CD4-positive, alpha-beta T cell treated with Interleukin-6 at 100 ng/mL for 8 hours (primary cell): Measurements from ENCODE around the gene ADRM1.

Source experiments
- DNase-seq: peaks from one replicate; pipeline ENCODE4 v3.0.0-alpha.2; 2020; ENCODE audit warnings: mixed read lengths, low spot score

The ADRM1 gene

GRCh38 chr20:62311832-62312661 is 9.2 kb downstream of the ADRM1 start:
- no peak for DNase-seq

DNA sequence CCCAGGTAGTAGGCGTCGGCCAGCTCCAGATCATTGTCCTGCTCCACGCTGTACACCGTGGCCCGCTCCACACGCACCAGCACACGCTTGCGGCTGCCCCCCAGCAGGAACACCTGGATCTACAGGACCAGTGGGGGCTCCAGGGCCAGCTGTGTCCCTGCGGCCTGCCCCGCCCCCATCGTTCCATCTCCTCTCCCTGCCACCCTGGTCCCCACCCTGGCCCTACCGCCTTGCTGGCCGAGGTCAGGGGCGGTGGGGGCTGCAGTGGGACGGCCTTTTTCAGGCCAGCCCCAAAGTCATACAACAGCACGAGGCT is 9.8 kb downstream of the ADRM1 start:
- DNase-seq = no peak

GRCh38 chr20:62313021-62313420 is 10.2 kb downstream of the ADRM1 start:
- DNase-seq = no peak

GRCh38 chr20:62313460-62314338 is 10.9 kb downstream of the ADRM1 start:
- DNase-seq = no peak

GRCh38 chr20:62314339-62314638 is 11.5 kb downstream of the ADRM1 start:
- DNase-seq = no peak

DNA sequence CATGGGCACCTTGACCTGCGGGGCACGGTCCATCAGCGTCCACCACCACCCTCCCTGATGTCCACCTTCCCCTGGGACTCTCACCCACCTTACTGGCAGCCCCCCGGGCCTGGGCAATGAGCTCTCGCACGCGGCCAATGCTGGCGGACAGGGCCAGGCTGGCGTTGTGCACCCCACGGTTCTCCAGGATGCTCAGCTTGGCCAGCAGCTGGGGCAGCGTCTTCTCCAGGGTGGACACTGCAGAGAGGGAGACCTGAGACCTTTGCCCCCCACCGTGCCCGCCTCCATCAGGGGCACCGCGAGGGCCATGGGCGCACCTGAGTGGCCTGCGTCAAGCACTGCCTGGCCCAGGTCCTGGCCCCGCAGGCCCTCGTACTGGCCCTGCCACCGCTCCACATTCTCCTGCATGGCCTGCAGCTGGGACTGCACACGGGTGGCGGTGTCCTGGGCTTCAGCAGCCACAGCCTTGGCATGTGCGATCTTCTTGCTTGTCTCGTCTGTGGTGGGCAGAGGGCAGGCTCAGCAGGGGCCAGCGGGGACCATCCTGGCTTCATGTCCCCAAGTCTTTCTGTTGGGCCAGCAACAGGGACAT is 12.0 kb downstream of the ADRM1 start:
- DNase-seq = no peak

DNA sequence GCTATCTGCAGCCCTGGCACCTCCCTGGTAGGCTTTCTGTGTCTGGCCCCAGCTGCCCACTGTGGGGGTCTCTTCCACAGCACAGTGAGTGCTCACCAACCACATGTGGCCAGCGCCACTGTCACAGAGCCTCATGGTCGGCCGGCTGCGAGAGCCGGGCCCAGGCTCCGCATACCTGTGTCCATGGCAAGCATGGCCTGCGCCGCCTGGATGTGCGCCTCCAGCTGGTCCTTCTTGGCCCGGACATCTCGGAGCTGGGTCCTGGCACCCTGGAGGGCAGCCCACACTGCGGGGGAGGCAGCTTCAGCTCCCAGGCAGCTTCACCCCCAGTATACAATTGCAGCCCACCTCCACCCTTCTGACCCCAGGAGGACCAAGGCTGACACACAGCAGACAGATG is 13.0 kb downstream of the ADRM1 start:
- DNase-seq = no peak

- no peak for DNase-seq
Measured at GRCh38 chr20:62316331-62317166, 13.8 kb downstream of the ADRM1 start.

GRCh38 chr20:62317167-62317655 is 14.4 kb downstream of the ADRM1 start:
- no peak for DNase-seq

DNA sequence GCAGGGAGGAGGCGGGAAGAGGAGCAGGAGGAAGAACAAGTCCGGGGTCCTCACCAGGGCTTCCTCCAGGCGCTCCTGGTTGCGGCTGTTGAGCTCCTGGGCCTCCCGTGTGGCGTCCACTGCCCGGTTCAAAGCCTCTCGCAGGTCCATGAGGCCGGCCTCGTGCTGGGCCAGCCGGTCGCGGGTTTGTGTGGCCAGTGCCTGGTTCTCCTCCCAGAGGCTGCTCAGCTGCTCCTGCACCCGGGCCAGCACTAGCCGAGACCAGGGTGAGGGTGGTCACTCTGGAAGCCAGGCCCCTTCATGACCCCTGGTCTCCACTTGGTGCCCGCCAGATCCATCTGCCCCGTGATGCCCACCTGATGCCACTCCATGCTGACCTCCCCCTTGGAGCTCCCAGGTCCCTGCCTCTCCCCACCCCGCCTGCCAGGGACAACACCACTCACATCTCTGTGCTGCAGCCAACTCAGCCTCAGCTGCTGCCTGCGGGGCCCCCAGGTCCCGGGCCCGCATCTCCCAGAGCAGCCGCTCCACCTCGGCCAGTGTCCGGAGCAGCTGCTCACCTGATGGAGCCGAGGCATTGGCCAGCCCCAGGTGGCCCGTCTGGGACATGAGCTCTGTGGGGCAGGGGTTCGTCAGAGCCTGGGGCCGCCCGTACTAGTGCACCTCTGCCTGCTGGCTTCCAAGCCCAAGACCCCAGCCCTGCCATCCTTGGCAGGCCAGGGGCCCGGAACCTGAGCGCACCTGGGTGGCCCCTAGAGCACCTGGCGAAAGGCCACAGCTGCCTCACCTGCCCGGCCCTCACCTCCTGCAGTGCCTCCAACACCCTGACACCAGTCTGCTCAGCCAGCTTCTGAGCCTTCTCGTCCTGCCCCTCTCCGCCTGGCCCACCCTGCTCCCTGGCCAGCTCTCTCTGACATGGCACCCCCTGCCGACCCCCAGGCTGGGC is 15.9 kb downstream of the ADRM1 start:
- no peak for DNase-seq

DNA sequence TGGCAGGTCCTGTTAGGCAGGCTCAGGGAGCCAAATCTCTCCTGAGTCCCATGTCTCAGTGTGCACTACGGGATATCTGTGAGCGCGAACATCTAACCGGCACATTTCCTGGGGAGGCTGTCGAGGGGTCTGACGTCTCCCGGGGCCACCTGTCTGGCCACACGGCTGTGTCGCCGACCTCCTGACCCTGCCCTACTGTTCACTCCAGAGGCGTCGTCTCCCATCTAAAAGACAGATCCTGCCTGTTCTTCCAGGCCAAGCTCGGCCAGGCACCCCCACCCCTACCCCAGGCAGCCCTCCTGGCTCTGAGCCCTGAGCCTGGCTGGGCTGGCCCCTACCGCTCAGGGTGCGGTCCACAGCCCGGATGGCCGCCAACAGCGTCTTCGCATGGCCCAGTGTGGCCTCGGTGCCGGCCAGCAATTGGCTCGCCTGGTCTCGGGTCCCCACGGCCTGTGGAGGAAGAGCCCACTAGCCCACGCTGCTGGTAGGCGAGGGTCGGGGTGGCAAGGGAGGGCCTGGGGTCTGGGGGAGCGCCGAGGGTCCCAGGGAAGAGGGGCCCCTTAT is 16.6 kb downstream of the ADRM1 start:
- DNase-seq = no peak

- DNase-seq = no peak
Measured at GRCh38 chr20:62320581-62321354, 18.0 kb downstream of the ADRM1 start.

DNA sequence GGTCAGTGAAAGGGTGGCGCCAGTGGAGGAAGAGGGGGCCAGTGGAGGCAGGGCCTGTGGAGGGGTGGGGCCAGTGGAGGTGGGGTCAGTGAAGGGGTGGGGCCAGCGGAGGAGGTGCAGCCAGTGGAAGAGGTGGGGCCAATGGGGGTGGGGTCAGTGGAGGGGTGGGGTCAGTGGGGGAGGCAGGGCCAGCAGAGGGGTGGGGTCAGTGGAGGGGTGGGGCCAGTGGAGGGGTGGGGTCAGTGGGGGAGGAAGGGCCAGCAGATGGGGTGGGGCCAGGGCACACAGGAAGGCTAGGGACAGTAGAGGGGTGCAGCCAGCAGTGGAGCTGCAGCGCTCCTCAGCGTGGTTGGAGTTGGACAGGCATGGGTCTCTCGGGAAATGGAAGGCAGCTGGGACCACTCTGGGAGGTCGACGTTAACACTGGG is 18.7 kb downstream of the ADRM1 start:
- no peak for DNase-seq

DNA sequence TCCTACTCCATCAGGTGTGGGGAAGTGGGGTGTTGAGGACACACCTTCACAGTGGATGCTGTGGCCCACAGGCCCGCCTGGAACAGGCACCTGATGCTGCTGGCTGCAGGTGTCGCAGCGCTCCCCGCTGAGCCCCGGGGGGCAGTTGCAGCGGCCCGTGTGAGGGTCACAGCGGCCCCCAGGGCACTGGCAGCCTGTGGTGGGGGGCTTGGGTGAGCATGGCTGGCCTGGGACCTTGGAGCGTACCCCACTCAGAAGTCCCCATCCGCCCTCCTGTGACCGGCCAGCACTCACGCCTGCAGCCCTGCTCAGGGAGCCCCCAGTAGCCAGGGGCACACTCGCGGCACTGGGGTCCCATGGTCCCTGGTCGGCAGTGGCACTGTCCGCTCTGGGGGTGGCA is 19.2 kb downstream of the ADRM1 start:
- DNase-seq = no peak

GRCh38 chr20:62322492-62323041 is 19.8 kb downstream of the ADRM1 start:
- no peak for DNase-seq

DNA sequence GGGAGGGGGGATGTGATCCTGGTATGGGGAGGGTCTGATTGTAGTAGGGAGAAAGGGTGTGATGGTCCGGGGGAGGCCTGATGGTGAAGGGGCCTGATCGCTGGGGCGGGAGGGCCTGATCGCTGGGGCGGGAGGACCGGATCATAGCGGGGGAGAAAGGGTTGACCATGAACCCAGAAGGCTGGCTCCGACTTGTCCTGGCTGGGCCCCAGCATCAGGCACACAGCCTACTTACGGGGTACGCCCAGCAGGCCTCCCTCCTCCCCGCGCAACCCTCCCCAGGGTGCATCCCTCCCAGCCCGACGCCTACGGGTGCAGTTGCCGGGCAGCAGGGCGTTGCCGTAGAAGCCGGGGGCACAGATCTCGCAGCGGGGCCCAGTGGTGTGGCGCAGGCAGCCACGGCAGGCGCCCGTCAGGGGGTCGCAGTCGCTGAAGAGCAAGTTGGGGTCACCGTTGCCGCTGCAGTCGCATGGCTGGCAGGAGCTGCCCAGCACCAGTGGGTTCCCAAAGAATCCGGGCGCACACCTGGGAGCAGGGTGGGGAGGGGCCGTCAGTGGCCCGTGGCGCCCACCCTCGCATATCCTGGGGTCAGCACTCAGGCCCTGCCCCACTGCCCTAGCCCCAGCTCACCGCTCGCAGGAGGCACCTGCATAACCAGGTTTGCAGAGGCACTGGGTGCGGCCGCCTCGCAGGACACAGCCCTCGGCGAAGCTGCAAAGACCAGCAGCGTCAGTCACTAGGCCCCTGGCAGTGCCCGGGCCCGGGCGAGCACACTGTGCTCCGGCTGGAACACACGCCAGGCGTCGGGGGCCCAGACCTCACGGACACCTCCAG is 20.6 kb downstream of the ADRM1 start:
- no peak for DNase-seq

DNA sequence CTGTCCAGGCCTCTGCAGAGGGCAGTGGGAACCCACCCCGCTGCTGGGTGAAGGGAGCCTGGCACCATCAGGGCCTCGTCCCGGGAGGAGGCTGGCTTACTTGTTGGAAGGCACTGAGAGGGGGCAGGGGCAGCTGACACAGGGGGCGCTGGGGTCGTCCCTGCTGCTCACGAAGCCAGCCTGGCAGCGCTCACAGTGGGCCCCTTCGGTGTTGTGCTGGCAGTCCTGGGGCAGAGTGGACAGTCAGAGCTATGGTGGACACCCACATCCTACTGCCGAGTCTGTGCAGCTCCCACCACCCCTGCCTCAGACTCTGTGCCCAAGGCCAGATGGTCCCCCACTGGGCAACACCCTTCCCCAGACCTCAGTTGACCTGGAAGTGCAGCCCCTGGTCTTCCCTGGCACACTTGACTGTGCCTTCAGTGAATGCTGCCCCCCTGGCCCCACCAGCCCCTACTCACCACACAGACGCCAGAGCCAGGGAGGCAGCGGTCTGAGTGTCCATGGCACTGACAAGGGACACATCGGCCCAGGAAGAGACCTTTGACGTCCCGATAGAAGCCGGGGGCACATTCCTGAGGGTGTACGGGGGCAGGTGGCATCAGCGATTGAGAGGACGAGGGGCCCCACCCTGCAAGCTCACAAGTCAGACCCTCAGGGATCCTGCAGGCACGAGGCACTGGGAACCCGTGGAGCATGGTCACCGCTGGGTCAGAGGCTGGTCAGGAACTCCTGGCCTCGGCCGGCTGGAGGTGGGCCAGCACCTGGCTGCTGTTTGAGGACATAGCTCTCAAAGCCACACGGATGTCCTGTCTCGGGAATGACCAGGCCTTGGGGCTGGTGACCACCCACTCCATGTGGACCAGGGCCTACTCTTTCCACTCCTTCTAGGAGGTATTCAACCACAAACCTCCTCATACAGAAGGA is 21.4 kb downstream of the ADRM1 start:
- DNase-seq = no peak
